ENCODE results near the gene ALPK3. TPM values are rescaled to one million over a fixed set of nuclear protein-coding genes. Genes with fewer than 3 reads are reported as not detected.

ALPK3 gene
- total and polyA plus RNA-seq, 10 of the 15 experiments (the other 5 are each of a cell fraction or from before 2014, with no cell fraction given): under 0.01 to 0.05 (median 0.02) TPM; not detected in 6

DNA sequence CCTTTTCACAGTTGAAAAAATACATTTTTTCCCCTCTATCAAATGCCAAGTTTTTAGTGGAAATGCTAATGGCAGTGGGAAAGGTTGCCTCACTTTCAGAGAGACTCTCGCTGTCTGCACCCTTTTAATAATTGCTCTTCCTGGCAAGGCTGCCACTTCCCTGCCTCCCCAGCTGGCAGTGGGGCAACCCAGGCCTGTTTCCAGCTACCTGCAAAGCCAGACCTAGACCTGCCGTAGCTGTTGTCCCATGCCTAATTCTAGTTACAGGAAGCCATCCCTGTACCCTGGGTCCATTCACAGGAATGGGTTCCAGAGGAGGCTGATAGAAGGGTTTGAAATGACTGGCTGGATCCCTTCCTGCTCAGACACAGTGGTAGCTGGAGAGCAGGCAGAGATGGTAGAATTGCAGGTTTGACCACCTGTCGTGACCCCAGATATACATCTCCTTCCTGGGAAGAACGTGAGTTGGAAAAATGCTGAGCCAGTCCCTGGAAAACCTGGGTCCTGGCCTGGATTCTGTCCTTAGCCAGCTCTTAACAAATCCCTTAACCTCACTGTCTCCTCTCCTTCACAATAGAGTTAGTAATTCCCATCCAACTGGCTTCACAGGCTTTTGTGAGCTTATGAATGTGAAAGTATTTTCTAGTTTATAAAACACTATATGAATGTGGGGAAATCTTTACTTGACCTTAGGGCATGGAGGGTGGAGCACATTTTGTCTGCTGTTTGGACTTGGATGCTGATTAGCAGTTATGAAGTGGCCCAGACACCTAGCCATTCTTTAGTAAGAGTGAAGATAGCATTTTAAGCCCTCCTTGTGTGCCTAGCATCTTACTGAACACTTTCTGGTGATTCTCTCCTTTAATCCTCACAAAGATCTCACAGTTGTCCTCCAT lies 12.9 kb upstream of the ALPK3 start (continued):
- TF ChIP-seq, protein P1, sequence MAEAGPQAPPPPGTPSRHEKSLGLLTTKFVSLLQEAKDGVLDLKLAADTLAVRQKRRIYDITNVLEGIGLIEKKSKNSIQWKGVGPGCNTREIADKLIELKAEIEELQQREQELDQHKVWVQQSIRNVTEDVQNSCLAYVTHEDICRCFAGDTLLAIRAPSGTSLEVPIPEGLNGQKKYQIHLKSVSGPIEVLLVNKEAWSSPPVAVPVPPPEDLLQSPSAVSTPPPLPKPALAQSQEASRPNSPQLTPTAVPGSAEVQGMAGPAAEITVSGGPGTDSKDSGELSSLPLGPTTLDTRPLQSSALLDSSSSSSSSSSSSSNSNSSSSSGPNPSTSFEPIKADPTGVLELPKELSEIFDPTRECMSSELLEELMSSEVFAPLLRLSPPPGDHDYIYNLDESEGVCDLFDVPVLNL (IDR thresholded peaks at IDR 0.05; ENCODE audit: low read depth, low read length): no peak
- TF ChIP-seq BMI1 (IDR thresholded peaks at IDR 0.05; ENCODE audit: borderline replicate concordance) (no peak), IRF5 (IDR thresholded peaks at IDR 0.05; ENCODE audit: borderline replicate concordance) (no peak)

GRCh38 chr15:84805221-84805620 lies 11.9 kb upstream of the ALPK3 start:
- ChIA-PET RAD21 (ENCODE audit: unreplicated experiment) (no interaction called here), SMC1A (ENCODE audit: uncharacterized antibody, unreplicated experiment) (interaction anchor here (0.7 to 1.0 kb wide), 2 partner anchors 14 to 48 kb away, joined by 3 read pairs; no protein-coding TSS in a partner anchor), POLR2A (interaction anchor here (0.5 kb wide), 1 partner anchor 50 kb away, joined by 3 read pairs; no protein-coding TSS in a partner anchor), CTCF (interaction anchor here (0.9 to 1.4 kb wide), 2 partner anchors 42 to 207 kb away, joined by 3 read pairs; no protein-coding TSS in a partner anchor)
- intact Hi-C loops (cut with micrococcal nuclease; ENCODE audit: unreplicated experiment) (no loop called here), in situ Hi-C loops (cut with MboI) (no loop called here)
- no peaks in the 10 kb centered on the region for H3K4me1 ChIP-seq (ENCODE audit: control insufficient read depth, insufficient read depth, low read length)
- ATAC-seq (no peak), FAIRE-seq (no peak), DNase-seq (ENCODE audit: low read depth, low spot score) (no peak)
- no peaks in the 10 kb centered on the region for H3K9me3 ChIP-seq (replicated peaks; ENCODE audit: control insufficient read depth, insufficient read depth, low read length)
- WGBS (ENCODE audit: insufficient coverage, insufficient replicate concordance, low lambda C conversion rate, missing lambda C conversion rate): 100% methylated on average over 1 of the region's 1 CpG
- no peaks in the 10 kb centered on the region for H4K20me1 ChIP-seq (ENCODE audit: control insufficient read depth, insufficient read depth)
- H3K4me3 ChIP-seq: no peak overlapping the region
- peaks cover 4 to 9% of the 10 kb centered on the region in 2 experiments; a peak in 3 of 4 replicates for H3K36me3 ChIP-seq (ENCODE audit: control insufficient read depth in 2 of 2, insufficient read depth in 2 of 2, low read length in 1 of 2)
- H3K4me2 ChIP-seq (ENCODE audit: control insufficient read depth, insufficient read depth): no peak overlapping the region
- H3K79me2 ChIP-seq (ENCODE audit: control insufficient read depth, insufficient read depth, low read length): no peaks in the 10 kb centered on the region
- no TSS peak for BruUV-seq (replicated peaks)
- no peak overlapping the region for H2AFZ ChIP-seq (ENCODE audit: control insufficient read depth, low read depth, low read length)
- no peaks in the 10 kb centered on the region for H3K27me3 ChIP-seq (replicated peaks in 1 of 2; ENCODE audit: control insufficient read depth in 2 of 2, insufficient read depth in 2 of 2, low read length in 1 of 2)
- no peak overlapping the region for H3K27ac ChIP-seq (ENCODE audit: control insufficient read depth, insufficient read depth)
- TF ChIP-seq STAT3 (IDR thresholded peaks at IDR 0.05; ENCODE audit: low read depth, low read length) (no peak), RBBP5 (conservative IDR thresholded peaks at IDR 0.05) (no peak), CHD1 (IDR thresholded peaks at IDR 0.05; ENCODE audit: low read depth, low read length) (no peak), NBN (IDR thresholded peaks at IDR 0.05) (no peak), EED (IDR thresholded peaks at IDR 0.05; ENCODE audit: low read depth) (no peak)
- no peak overlapping the region for H3K9ac ChIP-seq (ENCODE audit: control insufficient read depth, insufficient read depth, low read length)

All from GM12878 (cell line).